Erythroblast (primary cell): Measurements from ENCODE around the gene CHRNA3.
"Not testable (repeated sequence)": the region's sequence is repeated elsewhere in the genome, so short reads cannot be mapped to it uniquely, and the experiment has no call there.

Experiments used
- DNase-seq, 2 experiments: peaks; one replicate each; lab custom pipeline; 2025; lab: John Stamatoyannopoulos, UW
- GATA1 ChIP-seq: IDR thresholded peaks from 2 replicates; pipeline ENCODE4 v1.6.1; 2011; ENCODE audit warnings: low read depth, mild to moderate bottlenecking, control low read depth, low read length, moderate library complexity
- POLR2A ChIP-seq: IDR thresholded peaks from 2 replicates; pipeline ENCODE4 v1.6.1; 2011; ENCODE audit warnings: mild to moderate bottlenecking, low read length

Gene CHRNA3

DNA sequence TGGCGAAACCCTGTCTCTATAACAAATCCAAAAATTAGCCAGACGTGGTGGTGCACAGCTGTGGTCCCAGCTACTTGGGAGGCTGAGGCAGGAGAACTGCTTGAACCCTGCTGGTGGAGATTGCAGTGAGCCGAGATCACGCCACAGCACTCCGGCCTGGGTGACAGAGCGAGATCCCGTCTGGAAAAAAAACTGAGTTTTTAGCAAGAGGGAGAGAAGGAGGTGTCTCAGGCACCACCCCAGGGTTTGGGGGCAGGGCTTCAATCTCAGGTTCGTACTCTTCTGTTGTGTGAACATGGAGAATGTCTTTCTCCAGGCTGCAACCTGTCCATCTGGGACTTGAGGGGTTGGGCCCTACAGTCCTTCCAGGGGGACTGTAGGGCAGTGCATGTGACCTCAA, 2.7 kb downstream of the CHRNA3 start:
- no peak for TF ChIP-seq GATA1
- no peak for TF ChIP-seq POLR2A
- no peak for DNase-seq

DNA sequence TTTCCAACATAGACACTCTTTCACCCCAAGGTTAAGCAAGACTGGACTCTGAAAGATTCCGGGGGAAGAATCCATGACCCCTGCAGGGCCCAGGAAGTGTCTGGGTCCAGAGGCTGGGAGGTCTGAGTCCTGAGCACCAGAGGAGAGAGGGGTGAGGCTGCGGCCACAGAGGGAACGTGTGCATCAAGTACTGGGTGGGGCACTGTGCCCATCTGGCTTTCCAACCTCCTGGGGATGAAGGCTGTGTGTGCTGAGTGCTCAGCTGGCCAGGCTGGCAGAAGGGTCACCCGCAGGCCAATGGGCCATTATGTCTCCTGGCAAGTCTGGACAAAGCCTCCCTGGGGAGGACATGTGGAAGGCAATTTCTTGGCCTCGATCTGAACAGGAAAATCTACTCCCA, 3.3 kb downstream of the CHRNA3 start:
- TF ChIP-seq POLR2A (no peak), GATA1 (no peak)
- no peak for DNase-seq

DNA sequence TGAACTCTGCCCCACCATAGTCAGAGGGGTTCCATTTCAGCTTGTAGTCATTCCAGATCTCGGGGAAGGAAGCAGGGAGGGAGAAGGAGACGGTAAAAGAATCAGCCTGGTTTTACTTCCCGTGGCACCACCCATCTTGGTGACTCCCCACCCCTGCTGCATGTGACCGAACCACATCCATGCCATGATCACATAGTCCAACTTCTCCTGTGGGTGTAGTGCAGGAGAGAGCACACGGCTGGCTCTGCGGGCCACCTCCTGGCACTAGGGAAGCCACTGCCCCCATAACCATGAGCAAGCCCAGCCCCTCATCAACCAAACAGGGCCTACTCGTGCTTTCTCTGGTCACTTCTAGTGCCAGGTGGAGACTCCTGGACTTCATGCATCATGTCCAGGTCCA, 3.7 kb downstream of the CHRNA3 start:
- TF ChIP-seq GATA1 (no peak), POLR2A (no peak)
- DNase-seq: no peak

DNA sequence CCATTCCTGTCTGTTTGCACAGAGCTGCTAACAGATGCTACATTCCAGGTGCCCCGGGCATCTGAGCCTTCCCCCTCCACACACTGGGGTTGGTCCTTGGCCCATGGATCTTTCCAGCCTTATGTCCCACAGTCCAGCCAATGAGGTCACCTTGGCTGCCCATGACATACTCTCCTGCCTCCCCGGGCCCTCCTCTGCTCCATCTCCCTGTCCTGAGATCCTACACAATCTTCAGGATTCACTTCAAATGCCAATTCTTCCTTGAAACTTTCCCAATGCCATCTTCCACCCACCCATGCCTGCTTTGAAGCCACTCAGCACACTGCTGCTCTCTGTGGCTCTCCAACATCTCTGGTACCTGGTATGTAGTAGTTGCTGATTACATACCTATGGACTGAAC, 4.3 kb downstream of the CHRNA3 start:
- no peak for DNase-seq
- TF ChIP-seq POLR2A (no peak), GATA1 (no peak)

GRCh38 chr15:78615151-78615589, 5.6 kb downstream of the CHRNA3 start:
- no peak for TF ChIP-seq POLR2A
- TF ChIP-seq GATA1: no peak
- no peak for DNase-seq

DNA sequence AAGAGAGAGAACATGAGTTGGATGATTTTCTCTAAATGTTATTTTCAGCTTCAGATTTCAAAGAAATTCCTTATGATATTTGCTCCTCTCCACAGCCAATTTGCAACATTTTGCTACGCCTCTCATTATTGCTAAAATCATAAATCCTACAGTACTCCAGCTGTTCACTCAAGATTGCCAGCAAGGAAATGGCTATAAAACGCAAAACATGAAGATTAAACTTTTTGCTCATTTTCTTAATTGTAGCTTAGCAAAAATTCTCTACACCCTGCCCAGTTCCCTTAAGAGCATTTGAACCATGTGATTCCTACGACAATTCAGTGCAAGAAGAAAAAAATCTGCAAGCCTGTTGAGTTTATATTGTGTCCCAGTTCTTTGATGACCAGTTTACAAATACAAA, 6.8 kb downstream of the CHRNA3 start:
- TF ChIP-seq POLR2A (no peak), GATA1 (no peak)
- DNase-seq: no peak

- not testable (repeated sequence) for DNase-seq
Observed at GRCh38 chr15:78609551-78609950, 11.2 kb downstream of the CHRNA3 start.

DNA sequence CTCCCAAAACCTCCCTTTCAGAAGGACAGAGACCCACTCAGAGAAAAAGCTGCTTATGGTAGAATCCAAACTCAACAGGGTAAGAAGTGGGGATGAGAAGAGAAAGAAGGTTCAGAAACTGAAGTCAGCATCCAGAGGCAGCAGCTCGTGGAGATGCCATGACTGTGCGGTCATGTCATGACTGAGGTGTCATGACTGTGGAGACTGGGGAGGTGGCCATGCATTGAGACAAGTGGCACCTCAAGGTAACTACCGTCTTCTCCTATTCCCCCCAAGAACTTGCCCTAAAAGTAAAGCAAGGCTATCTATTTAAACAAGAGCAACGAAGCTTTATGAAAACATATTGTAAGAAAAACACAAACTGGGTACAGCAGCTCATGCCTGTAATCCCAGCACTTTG, 15.1 kb downstream of the CHRNA3 start:
- DNase-seq: no peak
- TF ChIP-seq GATA1 (no peak), POLR2A (no peak)

- TF ChIP-seq POLR2A (no peak), GATA1 (no peak)
Observed at GRCh38 chr15:78605201-78605600, 15.6 kb downstream of the CHRNA3 start.

DNA sequence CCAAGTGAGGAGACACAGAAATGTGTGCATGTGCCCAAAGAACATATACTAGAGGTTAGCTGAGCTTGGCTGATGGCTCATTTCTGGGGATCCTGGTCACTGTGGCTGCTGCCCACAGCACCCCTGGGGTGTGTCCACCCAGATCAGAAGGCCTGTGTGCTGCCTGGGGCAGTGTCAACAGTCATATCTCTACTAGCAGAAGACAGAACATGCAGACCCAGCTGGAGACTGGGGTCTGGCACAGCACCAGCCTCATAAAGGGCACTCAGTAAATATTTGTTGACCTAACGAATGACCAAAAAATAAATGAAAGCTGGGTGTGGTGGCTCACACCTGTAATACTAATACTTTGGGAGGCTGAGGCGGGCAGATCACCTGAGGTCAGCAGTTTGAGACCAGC, 16.4 kb downstream of the CHRNA3 start:
- no peak for TF ChIP-seq GATA1
- TF ChIP-seq POLR2A: no peak
- no peak for DNase-seq

More at GRCh38 chr15:78605201-78605600, 15.6 kb downstream of the CHRNA3 start:
- DNase-seq: no peak

DNA sequence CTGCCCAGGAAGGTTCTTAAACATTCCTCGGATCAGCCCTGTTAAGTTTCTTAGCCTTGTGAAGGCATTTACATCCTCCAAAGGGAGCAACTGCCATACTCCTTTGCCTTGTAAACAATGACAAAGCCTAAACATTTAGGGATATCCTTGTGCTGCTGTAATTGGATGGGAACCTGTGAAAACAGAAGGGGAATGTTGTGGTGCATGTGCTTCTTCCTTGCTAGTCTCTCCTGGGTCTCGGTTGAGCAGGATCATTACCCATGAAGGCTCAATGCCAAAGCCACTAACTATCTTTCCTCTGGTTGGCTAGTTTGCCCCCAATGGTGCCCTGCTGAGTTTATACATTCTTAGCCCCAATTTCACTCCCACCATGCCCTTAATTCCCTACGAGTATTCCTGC, 17.3 kb downstream of the CHRNA3 start:
- no peak for DNase-seq
- TF ChIP-seq GATA1: no peak
- TF ChIP-seq POLR2A: no peak

DNA sequence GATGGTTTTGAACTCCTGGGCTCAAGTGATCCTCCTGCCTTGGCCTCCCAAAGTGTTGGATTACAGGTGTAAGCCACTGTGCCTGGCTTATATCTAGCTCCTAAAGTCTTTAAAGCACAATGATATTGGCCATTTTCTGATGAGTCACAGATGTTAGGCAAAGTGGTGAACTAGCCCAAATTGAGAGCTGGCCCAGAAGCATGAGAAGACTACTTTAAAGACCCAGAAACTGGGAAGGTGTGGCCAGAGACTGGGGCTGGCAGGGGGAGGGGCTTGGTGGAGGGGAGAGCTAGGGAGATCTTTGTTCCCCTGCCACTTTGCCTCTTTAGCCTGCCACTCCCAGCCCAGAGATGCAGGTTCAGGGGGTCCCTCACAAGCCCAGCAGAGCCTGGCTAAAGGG, 21.6 kb downstream of the CHRNA3 start:
- DNase-seq: peak in 1 of 2 experiments; percentile 16
- TF ChIP-seq POLR2A: no peak

- no peak for DNase-seq
- no peak for TF ChIP-seq POLR2A
- TF ChIP-seq GATA1: no peak
Observed at GRCh38 chr15:78598348-78598747, 22.4 kb downstream of the CHRNA3 start.

DNA sequence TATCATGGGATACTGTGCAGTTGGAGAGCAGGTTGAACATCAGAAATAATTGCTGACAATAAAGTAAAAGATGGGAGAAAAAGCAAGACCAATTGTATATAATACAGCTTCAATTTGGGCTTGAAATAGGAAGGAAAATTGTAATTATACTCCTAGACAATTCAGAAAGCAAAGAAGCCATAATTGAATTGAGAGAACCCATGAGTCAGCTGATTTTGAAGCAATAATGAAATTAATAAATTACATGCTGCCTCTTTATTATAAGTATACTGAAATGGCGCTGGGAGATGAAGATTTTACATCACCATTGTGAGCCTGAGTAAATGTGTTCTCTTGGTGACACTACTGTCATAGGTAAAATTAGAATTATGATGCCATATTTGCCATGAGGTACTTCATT, 23.2 kb downstream of the CHRNA3 start:
- DNase-seq: no peak
- no peak for TF ChIP-seq POLR2A
- no peak for TF ChIP-seq GATA1

DNA sequence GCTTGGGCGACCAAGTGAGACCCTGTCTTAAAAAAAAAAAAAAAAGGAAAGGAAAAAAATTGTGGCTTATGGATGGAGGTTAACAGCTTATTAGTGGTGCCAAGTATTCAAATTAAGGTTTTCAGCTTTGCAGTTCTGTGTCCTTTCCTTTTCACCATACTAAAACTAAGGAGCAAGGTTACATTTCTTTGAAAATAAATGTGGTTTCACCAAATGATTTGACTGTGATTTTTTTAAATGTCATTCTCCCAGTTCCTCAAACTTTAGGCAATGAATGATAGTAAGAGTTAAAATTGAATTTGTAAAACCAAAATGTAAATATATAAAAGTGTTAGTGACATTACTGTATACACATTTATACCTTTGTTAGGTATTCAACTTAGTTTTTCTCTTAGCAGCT, 45.9 kb downstream of the CHRNA3 start:
- DNase-seq: no peak
- TF ChIP-seq POLR2A (no peak), GATA1 (no peak)

DNA sequence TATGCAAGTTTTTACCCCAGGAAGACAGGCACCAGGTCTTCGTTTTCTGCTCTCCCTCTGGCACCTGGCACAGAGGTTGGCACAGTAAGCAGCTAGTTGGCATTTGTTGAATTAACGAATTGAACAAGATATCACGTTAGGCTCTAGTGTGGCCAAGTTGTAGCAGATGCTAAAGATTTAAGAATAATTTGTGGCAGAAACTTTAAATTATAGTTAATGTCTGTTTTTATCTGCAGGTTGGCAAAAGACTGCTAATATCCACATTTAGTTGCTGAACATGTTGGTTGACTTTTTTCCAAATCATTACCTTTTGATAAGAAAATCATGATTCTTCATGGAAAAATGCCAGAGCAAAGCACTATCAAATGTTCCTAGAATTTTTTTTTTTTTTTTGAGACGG, 47.4 kb downstream of the CHRNA3 start:
- no peak for TF ChIP-seq GATA1
- no peak for TF ChIP-seq POLR2A
- DNase-seq: no peak
